HG03095 (cell line): Measurements from ENCODE around the gene ARL13B.

Experiments
- ATAC-seq: cut with Tn5 transposase; IDR thresholded peaks from one replicate; pipeline ENCODE4 v1.9.1; 2021; ENCODE audit warnings: moderate library complexity; ENCODE audit not compliant: unreplicated experiment

Gene ARL13B

GRCh38 chr3:94095111-94095510 lies 115.2 kb downstream of the ARL13B start:
- ATAC-seq, result no peak

GRCh38 chr3:94098452-94098851 lies 118.5 kb downstream of the ARL13B start:
- ATAC-seq, result no peak

GRCh38 chr3:94099311-94099710 lies 119.4 kb downstream of the ARL13B start:
- ATAC-seq, result no peak

GRCh38 chr3:94101860-94102259 lies 121.9 kb downstream of the ARL13B start:
- no peak for ATAC-seq
